Gastroesophageal sphincter (tissue), 4 donors: ENCODE results near the gene RGS9. TPM values are rescaled to one million over a fixed set of nuclear protein-coding genes. Genes with fewer than 3 reads are reported as not detected.
A peak's percentile ranks its signal among the peaks of the same experiment; 100 is the strongest.
"Not testable (repeated sequence)": the region's sequence is repeated elsewhere in the genome, so short reads cannot be mapped to it uniquely, and the experiment has no call there.

Experiments
- ATAC-seq: fragments of 150-250 bp; one replicate; pipeline ENCODE4 v1.9.1; 2016; ENCODE audit warnings: mild to moderate bottlenecking, moderate library complexity
- H3K27ac ChIP-seq, 4 donors: fragments of 200-600 bp; sonication (generic) in 3 of 4; 1 replicate in 3 of 4; 2 replicates in 1 of 4; pipeline ENCODE4 v1.5.1; 2016 to 2019
- H3K27me3 ChIP-seq: fragments of 200-600 bp; sonication (generic); one replicate; pipeline ENCODE4 v1.5.1; 2019
- H3K36me3 ChIP-seq, 2 donors: fragments of 200-600 bp; sonication (generic); one replicate each; pipeline ENCODE4 v1.5.1; 2019; ENCODE audit warnings: control low read depth in 1 of 2
- H3K4me1 ChIP-seq, 3 donors: fragments of 200-600 bp; sonication (generic); 1 replicate in 2 of 3; 2 replicates in 1 of 3; pipeline ENCODE4 v1.5.1; 2016 to 2019; ENCODE audit warnings: control low read depth in 2 of 3
- H3K4me3 ChIP-seq, 2 donors: fragments of 200-600 bp; sonication (generic); one replicate each; pipeline ENCODE4 v1.5.1; 2019; ENCODE audit warnings: mild to moderate bottlenecking in 1 of 2, moderate library complexity in 1 of 2
- H3K9me3 ChIP-seq, 3 donors: fragments of 200-600 bp; sonication (generic); one replicate each; pipeline ENCODE4 v1.5.1; 2017 to 2019; ENCODE audit warnings: control low read depth in 2 of 3
- CTCF ChIP-seq, 4 experiments: fragments of 200-600 bp in 2 of 4; fragments of 450-650 bp in 2 of 4; sonication (generic) in 1 of 4; IDR thresholded peaks; one replicate each; pipeline ENCODE4 v1.5.1; 2017 to 2019; ENCODE audit warnings: antibody characterized with exemption in 4 of 4, mild to moderate bottlenecking in 2 of 4, moderate library complexity in 2 of 4
- EP300 ChIP-seq: sonication (generic); formaldehyde crosslinking; IDR thresholded peaks from one replicate; pipeline ENCODE4 v1.6.1; 2017; ENCODE audit warnings: antibody characterized with exemption, mild to moderate bottlenecking
- POLR2A ChIP-seq, 2 donors: fragments of 450-650 bp; IDR thresholded peaks; one replicate each; pipeline ENCODE4 v1.6.1; 2017; ENCODE audit warnings: antibody characterized with exemption in 2 of 2, mild to moderate bottlenecking in 2 of 2, moderate library complexity in 1 of 2
- POLR2AphosphoS5 ChIP-seq: sonication (generic); formaldehyde crosslinking; IDR thresholded peaks from one replicate; pipeline ENCODE4 v1.6.1; 2017; ENCODE audit warnings: antibody characterized with exemption
- WGBS, 2 donors: methylation state at CpG; one replicate each; pipeline ENCODE4 v1.1.5; 2018; ENCODE audit warnings: low coverage in 1 of 2; 5-methylcytosine and 5-hydroxymethylcytosine counted together
- total RNA-seq, 4 donors: library from RNA; depleted of rRNA; stranded (reverse); fragments of >200 nt; gene quantifications; one replicate each; pipeline ENCODE4 v1.1.0, GENCODE V29; 2016

RGS9 gene
- total RNA-seq, 4 donors from 2014 or later = 17.4 to 43.9 (median 40.8) TPM

- TF ChIP-seq POLR2A (IDR thresholded peaks at IDR 0.05) (no peak), EP300 (no peak), CTCF (IDR thresholded peaks at IDR 0.05) (no peak), POLR2AphosphoS5 (no peak)
- no peaks in the 10 kb centered on the region for H3K9me3 ChIP-seq
- no peak overlapping the region for H3K27ac ChIP-seq
Measured at GRCh38 chr17:65175952-65176351, 38.8 kb downstream of the RGS9 start.

GRCh38 chr17:65176646-65177409 lies 39.7 kb downstream of the RGS9 start:
- no peak for ATAC-seq
- Histone ChIP-seq H3K36me3 (peaks cover 0 to 9% of the 10 kb centered on the region in 2 donors), H3K4me1 (peaks cover 0 to 6% (median 0%) of the 10 kb centered on the region in 3 donors), H3K27ac (no peak overlapping the region), H3K27me3 (no peaks in the 10 kb centered on the region), H3K9me3 (no peaks in the 10 kb centered on the region), H3K4me3 (no peak overlapping the region)
- no peak for TF ChIP-seq CTCF (IDR thresholded peaks at IDR 0.05)
- no peak for TF ChIP-seq EP300
- TF ChIP-seq POLR2AphosphoS5 = no peak
- no peak for TF ChIP-seq POLR2A (IDR thresholded peaks at IDR 0.05)
- WGBS, 2 donors = 93 to 100% methylated on average over 5 of the region's 5 CpGs

More at GRCh38 chr17:65175952-65176351, 38.8 kb downstream of the RGS9 start:
- ATAC-seq = no peak
- peaks cover 0 to 9% of the 10 kb centered on the region in 2 donors for H3K36me3 ChIP-seq
- peaks cover 0 to 11% (median 0%) of the 10 kb centered on the region in 3 donors for H3K4me1 ChIP-seq
- H3K27me3 ChIP-seq = no peaks in the 10 kb centered on the region
- no peak overlapping the region for H3K4me3 ChIP-seq

DNA sequence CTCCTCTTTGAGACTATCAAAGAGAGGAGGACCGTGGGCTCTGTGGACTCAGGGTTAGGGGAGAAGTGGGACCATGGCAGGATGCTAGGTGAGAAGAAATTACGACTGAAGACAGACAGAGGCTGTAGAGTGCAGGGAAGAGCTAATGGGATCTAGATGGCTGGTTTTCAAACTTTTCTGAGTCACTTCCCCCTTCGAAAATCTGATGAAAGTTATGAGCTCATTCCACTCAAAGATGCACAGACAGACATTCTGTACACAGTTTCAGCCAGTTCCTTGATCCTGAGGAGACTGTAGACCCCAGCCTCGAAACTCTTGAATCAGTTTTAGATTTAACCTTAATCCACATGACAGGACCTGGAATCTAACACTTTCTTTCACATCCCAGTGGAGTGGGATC lies 40.7 kb downstream of the RGS9 start:
- 77 to 94% methylated on average over 4 of the region's 4 CpGs for WGBS, 2 donors

DNA sequence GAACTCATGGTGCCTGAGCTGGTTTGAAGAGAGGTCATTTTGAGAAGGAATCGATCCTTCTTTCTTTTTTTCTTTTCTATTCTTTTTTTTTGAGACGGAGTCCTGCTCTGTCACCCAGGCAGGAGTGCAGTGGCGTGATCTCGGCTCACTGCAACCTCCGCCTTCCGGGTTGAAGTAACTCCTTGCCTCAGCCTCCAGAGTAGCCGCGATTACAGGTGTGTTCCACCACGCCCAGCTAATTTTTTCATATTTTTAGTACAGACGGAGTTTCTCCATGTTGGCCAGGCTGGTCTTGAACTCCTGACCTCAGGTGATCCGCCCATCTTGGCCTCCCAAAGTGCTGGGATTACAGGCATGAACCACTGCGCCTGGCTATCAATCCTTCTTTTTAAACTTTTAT lies 43.1 kb downstream of the RGS9 start:
- not testable (repeated sequence) for H3K9me3 ChIP-seq, ATAC-seq, H3K36me3 ChIP-seq, H3K27me3 ChIP-seq, H3K4me3 ChIP-seq
- H3K27ac ChIP-seq = peak overlapping the region in 2 of 4 donors; percentile 24 to 62
- 92% methylated on average over 12 of the region's 12 CpGs; no CpG with 5 or more reads in 1 of the 2 donors for WGBS, 2 donors
- peaks cover 0 to 27% (median 11%) of the 10 kb centered on the region in 3 donors for H3K4me1 ChIP-seq

More for the DNA sequence above, 40.7 kb downstream of the RGS9 start:
- no peak for ATAC-seq
- Histone ChIP-seq H3K4me3 (no peak overlapping the region), H3K27me3 (no peaks in the 10 kb centered on the region), H3K4me1 (peaks cover 0 to 6% (median 0%) of the 10 kb centered on the region in 3 donors), H3K36me3 (peaks cover 0 to 6% of the 10 kb centered on the region in 2 donors), H3K9me3 (no peaks in the 10 kb centered on the region), H3K27ac (no peak overlapping the region)
- no peak for TF ChIP-seq CTCF (IDR thresholded peaks at IDR 0.05)

GRCh38 chr17:65180752-65181236 lies 43.6 kb downstream of the RGS9 start:
- peaks cover 0 to 31% (median 11%) of the 10 kb centered on the region in 3 donors for H3K4me1 ChIP-seq
- not testable (repeated sequence) for H3K27me3 ChIP-seq, H3K4me3 ChIP-seq, H3K36me3 ChIP-seq, ATAC-seq, H3K9me3 ChIP-seq
- 86 to 87% methylated on average over 4 of the region's 4 CpGs for WGBS, 2 donors
- H3K27ac ChIP-seq = peak overlapping the region in 1 of 4 donors; percentile 62
